NOMO-1 treated with dmso at 0.1 percent for 144 hours (cell line): ENCODE data around the gene SNX12.
A peak's percentile ranks its signal among the peaks of the same experiment; 100 is the strongest.
"Not testable (repeated sequence)": the region's sequence is repeated elsewhere in the genome, so short reads cannot be mapped to it uniquely, and the experiment has no call there.

Source experiments
- DNase-seq: peaks from one replicate; lab custom pipeline; 2025; ENCODE audit not compliant: unreplicated experiment; lab: John Stamatoyannopoulos, UW

SNX12 gene

GRCh38 chrX:71095033-71095432 lies 26.9 kb upstream of the SNX12 start:
- DNase-seq = no peak

- DNase-seq = no peak
These were observed 23.1 kb upstream of the SNX12 start for GRCh38 chrX:71091263-71091662.

GRCh38 chrX:71085900-71086299 lies 17.8 kb upstream of the SNX12 start:
- DNase-seq = no peak

GRCh38 chrX:71082822-71083221 lies 14.7 kb upstream of the SNX12 start:
- DNase-seq = no peak

- DNase-seq = no peak
These were observed 14.1 kb upstream of the SNX12 start for GRCh38 chrX:71082124-71082647.

GRCh38 chrX:71081330-71082123 lies 13.4 kb upstream of the SNX12 start:
- no peak for DNase-seq

GRCh38 chrX:71070531-71070930 lies 2.4 kb upstream of the SNX12 start:
- DNase-seq = no peak

- DNase-seq = no peak
These were observed 456 bp downstream of the SNX12 start for GRCh38 chrX:71067712-71068043.

- DNase-seq = no peak
These were observed 1.0 kb downstream of the SNX12 start for GRCh38 chrX:71067089-71067488.

GRCh38 chrX:71060127-71060526 lies 8.0 kb downstream of the SNX12 start:
- DNase-seq = no peak

GRCh38 chrX:71057848-71058530 lies 10.1 kb downstream of the SNX12 start:
- DNase-seq = peak; percentile 17

GRCh38 chrX:71056867-71057266 lies 11.3 kb downstream of the SNX12 start:
- no peak for DNase-seq

- no peak for DNase-seq
These were observed 14.9 kb downstream of the SNX12 start for GRCh38 chrX:71053217-71053621.

GRCh38 chrX:71052721-71053120 lies 15.4 kb downstream of the SNX12 start:
- no peak for DNase-seq

GRCh38 chrX:71047891-71048290 lies 20.2 kb downstream of the SNX12 start:
- DNase-seq = not testable (repeated sequence)

GRCh38 chrX:71017396-71017939 lies 50.7 kb downstream of the SNX12 start:
- DNase-seq = no peak
